ENCODE measurements around the gene APOLD1.

APOLD1 gene

GRCh38 chr12:12757121-12757520, 28.3 kb upstream of the APOLD1 start:
- H3K27ac ChIP-seq (replicated peaks) = no peak overlapping the region
- no peak for TF ChIP-seq REST (IDR thresholded peaks at IDR 0.05; ENCODE audit: insufficient replicate concordance, low read depth)
- no peak for TF ChIP-seq CTCF (IDR thresholded peaks at IDR 0.05; ENCODE audit: insufficient read depth, low read length)
- no peak for TF ChIP-seq POLR2AphosphoS5 (IDR thresholded peaks at IDR 0.05; ENCODE audit: low read depth)
- H3K27me3 ChIP-seq (ENCODE audit: insufficient read depth, poor library complexity, severe bottlenecking) = no peaks in the 10 kb centered on the region
- DNase-seq (ENCODE audit: low read depth in 1 of 2, low spot score in 1 of 2) = no peak
- no peak overlapping the region for H3K4me3 ChIP-seq (replicated peaks; ENCODE audit: insufficient read depth, low read length)

- Histone ChIP-seq H3K27ac (replicated peaks) (no peak overlapping the region), H3K4me3 (replicated peaks; ENCODE audit: insufficient read depth, low read length) (no peak overlapping the region), H3K27me3 (ENCODE audit: insufficient read depth, poor library complexity, severe bottlenecking) (no peaks in the 10 kb centered on the region)
- DNase-seq (ENCODE audit: low read depth in 1 of 2, low spot score in 1 of 2) = no peak
- no peak for TF ChIP-seq CTCF (IDR thresholded peaks at IDR 0.05; ENCODE audit: insufficient read depth, low read length)
- no peak for TF ChIP-seq GABPA (IDR thresholded peaks at IDR 0.05; ENCODE audit: low read depth)
- TF ChIP-seq SPI1 (IDR thresholded peaks at IDR 0.05; ENCODE audit: borderline replicate concordance, low read depth) = no peak
- no peak for TF ChIP-seq POLR2AphosphoS5 (IDR thresholded peaks at IDR 0.05; ENCODE audit: low read depth)
Measured at GRCh38 chr12:12759234-12759915, 26.1 kb upstream of the APOLD1 start.

- Histone ChIP-seq H3K4me3 (replicated peaks; ENCODE audit: insufficient read depth, low read length) (no peak overlapping the region), H3K27ac (replicated peaks) (no peak overlapping the region), H3K27me3 (ENCODE audit: insufficient read depth, poor library complexity, severe bottlenecking) (no peaks in the 10 kb centered on the region)
- DNase-seq (ENCODE audit: low read depth in 1 of 2, low spot score in 1 of 2) = no peak
- TF ChIP-seq POLR2AphosphoS5 (IDR thresholded peaks at IDR 0.05; ENCODE audit: low read depth) (no peak), CTCF (IDR thresholded peaks at IDR 0.05; ENCODE audit: insufficient read depth, low read length) (no peak)
Measured at GRCh38 chr12:12764824-12765223, 20.6 kb upstream of the APOLD1 start.

GRCh38 chr12:12770262-12770661, 15.2 kb upstream of the APOLD1 start:
- Histone ChIP-seq H3K4me3 (replicated peaks; ENCODE audit: insufficient read depth, low read length) (no peak overlapping the region), H3K27ac (replicated peaks) (no peak overlapping the region), H3K27me3 (ENCODE audit: insufficient read depth, poor library complexity, severe bottlenecking) (no peaks in the 10 kb centered on the region)
- DNase-seq (ENCODE audit: low read depth in 1 of 2, low spot score in 1 of 2) = no peak
- TF ChIP-seq POLR2AphosphoS5 (IDR thresholded peaks at IDR 0.05; ENCODE audit: low read depth) (no peak), REST (IDR thresholded peaks at IDR 0.05; ENCODE audit: insufficient replicate concordance, low read depth) (no peak), CTCF (IDR thresholded peaks at IDR 0.05; ENCODE audit: insufficient read depth, low read length) (no peak), GABPA (IDR thresholded peaks at IDR 0.05; ENCODE audit: low read depth) (no peak), SPI1 (IDR thresholded peaks at IDR 0.05; ENCODE audit: borderline replicate concordance, low read depth) (no peak)

All from HL-60 (cell line).